Sigmoid colon (tissue), 7 donors: Measurements from ENCODE around the gene TVP23A. TPM values are rescaled to one million over a fixed set of nuclear protein-coding genes. Genes with fewer than 3 reads are reported as not detected.

ENCODE experiments used
- DNase-seq: peaks from one replicate; pipeline ENCODE4 v3.0.0-alpha.2; 2019
- H3K27ac ChIP-seq, 4 donors: fragments of 200-600 bp; sonication (generic); one replicate each; pipeline ENCODE4 v1.5.1; 2016 to 2019; ENCODE audit warnings: mild to moderate bottlenecking in 1 of 4
- H3K27me3 ChIP-seq, 3 donors: fragments of 200-600 bp; sonication (generic); one replicate each; pipeline ENCODE4 v1.5.1; 2019; ENCODE audit warnings: mild to moderate bottlenecking in 1 of 3
- H3K36me3 ChIP-seq, 4 donors: fragments of 200-600 bp; sonication (generic); one replicate each; pipeline ENCODE4 v1.5.1; 2016 to 2019
- H3K4me1 ChIP-seq, 4 donors: fragments of 200-600 bp; sonication (generic); one replicate each; pipeline ENCODE4 v1.5.1; 2017 to 2019
- H3K4me3 ChIP-seq, 4 donors: fragments of 200-600 bp; sonication (generic); one replicate each; pipeline ENCODE4 v1.5.1; 2017 to 2019; ENCODE audit warnings: mild to moderate bottlenecking in 2 of 4, moderate library complexity in 1 of 4
- H3K9me3 ChIP-seq, 4 donors: fragments of 200-600 bp in 3 of 4; sonication (generic) in 3 of 4; one replicate each; pipeline versions ENCODE4 v1.5.1 to v1.6.1; 2013 to 2019
- EP300 ChIP-seq, 4 donors: sonication (generic); formaldehyde crosslinking; IDR thresholded peaks; one replicate each; pipeline ENCODE4 v1.6.1; 2017; ENCODE audit warnings: antibody characterized with exemption in 4 of 4
- POLR2A ChIP-seq, 2 donors: fragments of 450-650 bp; IDR thresholded peaks; one replicate each; pipeline ENCODE4 v1.6.1; 2016; ENCODE audit warnings: antibody characterized with exemption in 2 of 2, mild to moderate bottlenecking in 2 of 2, moderate library complexity in 2 of 2
- POLR2AphosphoS5 ChIP-seq, 4 donors: sonication (generic); formaldehyde crosslinking; IDR thresholded peaks; one replicate each; pipeline ENCODE4 v1.6.1; 2017; ENCODE audit warnings: antibody characterized with exemption in 4 of 4
- WGBS, 2 donors: extraction: QIAGEN DNeasy Blood & Tissue Kit; methylation state at CpG; one replicate each; pipeline ENCODE4 v1.1.7; 2013; 5-methylcytosine and 5-hydroxymethylcytosine counted together
- intact Hi-C: fragments of 100-400 bp; cut with DNase I; formaldehyde crosslinking; loops from one replicate; pipeline ENCODE4 v1.15.1; 2023
- polyA plus RNA-seq, 3 donors: library from polyadenylated mRNA; stranded (reverse); fragments of 200-250 nt; gene quantifications; one replicate each; pipeline ENCODE4 v1.2.3, GENCODE V29; 2013
- small RNA-seq, 3 donors: library from RNA; depleted of rRNA; stranded (forward); fragments of <200 nt; gene quantifications; one replicate each; pipeline ENCODE3, GENCODE V24; 2016
- total RNA-seq, 4 donors: library from RNA; depleted of rRNA; stranded (reverse); fragments of >200 nt; gene quantifications; one replicate each; pipeline ENCODE4 v1.1.0, GENCODE V29; 2016
- TF ChIP-seq, protein P1 (sequence below), 4 experiments: fragments of 450-650 bp in 3 of 4; fragments of 200-600 bp in 1 of 4; IDR thresholded peaks; one replicate each; pipeline ENCODE4 v1.5.1; 2016 to 2019; ENCODE audit warnings: antibody characterized with exemption in 4 of 4, mild to moderate bottlenecking in 3 of 4, moderate library complexity in 2 of 4
- donor health status: healthy with polysubstance abuse.
- donor health status: Bipolar disorder and iron deficiency.
- donor health status: healthy.

The TVP23A gene
- total and polyA plus RNA-seq, 7 donors, result 0.14 to 0.98 (median 0.71) TPM; not detected in 2

DNA sequence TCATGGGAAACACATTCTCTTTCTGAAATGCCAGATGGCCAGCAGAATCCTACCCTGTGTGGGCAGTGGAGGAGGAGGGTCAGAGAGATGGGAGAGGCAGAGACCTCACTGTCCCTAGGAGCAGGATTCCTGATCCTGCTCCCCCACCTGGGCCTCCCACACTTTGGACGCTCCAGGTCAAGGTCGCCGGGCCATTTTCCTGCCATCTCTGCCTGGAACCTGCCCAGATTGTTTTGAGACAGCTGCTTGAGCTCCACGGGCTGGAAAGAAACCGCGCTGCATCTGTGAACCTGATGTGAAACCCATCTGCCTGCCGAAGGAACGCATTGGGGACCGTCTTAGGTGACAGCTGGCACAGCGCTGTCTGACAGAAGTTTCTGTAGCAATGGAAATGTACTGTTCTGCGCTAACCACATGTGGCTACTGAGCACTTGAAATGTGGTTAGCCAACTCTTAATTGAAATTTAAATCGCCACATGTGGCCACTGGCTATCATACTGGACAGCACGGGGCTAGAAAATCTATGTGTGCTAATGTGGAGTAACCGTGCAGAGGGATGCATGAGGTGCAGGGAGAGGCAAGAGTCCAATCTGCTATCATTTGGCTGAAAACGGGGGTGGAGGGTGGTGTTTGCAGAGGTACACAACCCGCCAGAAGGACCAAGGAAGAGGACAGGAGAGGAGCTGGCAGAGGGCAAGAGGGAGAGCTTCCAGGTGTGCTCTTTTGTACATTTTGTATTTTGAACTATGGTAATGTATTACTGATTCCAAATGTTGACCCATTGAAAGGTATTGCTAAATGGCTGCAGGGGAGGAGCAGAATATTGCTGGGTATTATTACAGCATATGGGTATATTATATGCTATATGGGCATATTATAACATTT is 90.3 kb downstream of the TVP23A start:
- H3K27me3 ChIP-seq, result no peaks in the 10 kb centered on the region
- no peaks in the 10 kb centered on the region for H3K36me3 ChIP-seq
- TF ChIP-seq, protein P1, sequence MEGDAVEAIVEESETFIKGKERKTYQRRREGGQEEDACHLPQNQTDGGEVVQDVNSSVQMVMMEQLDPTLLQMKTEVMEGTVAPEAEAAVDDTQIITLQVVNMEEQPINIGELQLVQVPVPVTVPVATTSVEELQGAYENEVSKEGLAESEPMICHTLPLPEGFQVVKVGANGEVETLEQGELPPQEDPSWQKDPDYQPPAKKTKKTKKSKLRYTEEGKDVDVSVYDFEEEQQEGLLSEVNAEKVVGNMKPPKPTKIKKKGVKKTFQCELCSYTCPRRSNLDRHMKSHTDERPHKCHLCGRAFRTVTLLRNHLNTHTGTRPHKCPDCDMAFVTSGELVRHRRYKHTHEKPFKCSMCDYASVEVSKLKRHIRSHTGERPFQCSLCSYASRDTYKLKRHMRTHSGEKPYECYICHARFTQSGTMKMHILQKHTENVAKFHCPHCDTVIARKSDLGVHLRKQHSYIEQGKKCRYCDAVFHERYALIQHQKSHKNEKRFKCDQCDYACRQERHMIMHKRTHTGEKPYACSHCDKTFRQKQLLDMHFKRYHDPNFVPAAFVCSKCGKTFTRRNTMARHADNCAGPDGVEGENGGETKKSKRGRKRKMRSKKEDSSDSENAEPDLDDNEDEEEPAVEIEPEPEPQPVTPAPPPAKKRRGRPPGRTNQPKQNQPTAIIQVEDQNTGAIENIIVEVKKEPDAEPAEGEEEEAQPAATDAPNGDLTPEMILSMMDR (IDR thresholded peaks at IDR 0.05), result no peak
- no peak for TF ChIP-seq POLR2AphosphoS5 (IDR thresholded peaks at IDR 0.05)
- TF ChIP-seq POLR2A (IDR thresholded peaks at IDR 0.05), result no peak
- no peak for TF ChIP-seq EP300 (IDR thresholded peaks at IDR 0.05)
- intact Hi-C loops, result no loop called here
- H3K27ac ChIP-seq, result no peak overlapping the region
- DNase-seq, result no peak
- H3K9me3 ChIP-seq, result no peaks in the 10 kb centered on the region
- WGBS, 2 donors, result 66 to 74% methylated on average over 16 of the region's 16 CpGs
- no peak overlapping the region for H3K4me3 ChIP-seq
- H3K4me1 ChIP-seq, result peaks cover 0 to 6% (median 0%) of the 10 kb centered on the region in 4 donors

Small RNAs within 50 kb of the gene (small RNA-seq; reads per million reads assigned to genes)
- 0 reads per million in 3 donors for gene MTND4LP24
- gene MTND6P33, result 0 reads per million in 3 donors

Other genes starting within 250 kb of the TVP23A start
- 10 to 100 TPM; 38.3 to 57.3 (median 42.8) TPM for gene EMP2, start 238.2 kb downstream of the TVP23A start, total RNA-seq
- 10 to 100 TPM in 2 of 3 donors, 1 to 10 TPM in 1; 7.2 to 49.5 (median 10.6) TPM for gene EMP2, start 238.2 kb downstream of the TVP23A start, polyA plus RNA-seq
- gene TEKT5, start 123.9 kb downstream of the TVP23A start, total RNA-seq, result 1 to 10 TPM in 1 of 4 donors, under 1 TPM in 1, not detected in 2; 0.83 to 2.1 TPM
- under 1 TPM in 1 of 3 donors, not detected in 2; 0.09 TPM for gene TEKT5, start 123.9 kb downstream of the TVP23A start, polyA plus RNA-seq
- 10 to 100 TPM; 26.3 to 32.9 (median 31.4) TPM for gene NUBP1, start 75.0 kb downstream of the TVP23A start, total RNA-seq
- gene NUBP1, start 75.0 kb downstream of the TVP23A start, polyA plus RNA-seq, result 10 to 100 TPM; 34.2 to 37.6 (median 36.6) TPM
- 10 to 100 TPM in 2 of 4 donors, 1 to 10 TPM in 2; 4.9 to 13.6 (median 11.5) TPM for gene CIITA, start 58.4 kb upstream of the TVP23A start, total RNA-seq
- 10 to 100 TPM in 1 of 3 donors, 1 to 10 TPM in 2; 1.2 to 53.9 (median 2.4) TPM for gene CIITA, start 58.4 kb upstream of the TVP23A start, polyA plus RNA-seq
- gene DEXI, start 123.7 kb upstream of the TVP23A start, total RNA-seq, result 10 to 100 TPM; 55.0 to 99.9 (median 77.4) TPM
- gene DEXI, start 123.7 kb upstream of the TVP23A start, polyA plus RNA-seq, result 10 to 100 TPM; 13.9 to 24.7 (median 18.6) TPM
- 10 to 100 TPM; 21.3 to 35.2 (median 29.5) TPM for gene CLEC16A, start 125.8 kb upstream of the TVP23A start, total RNA-seq
- gene CLEC16A, start 125.8 kb upstream of the TVP23A start, polyA plus RNA-seq, result 10 to 100 TPM in 2 of 3 donors, 1 to 10 TPM in 1; 9.6 to 24.6 (median 10.6) TPM